ENCODE results near the gene KDM4C. TPM values are rescaled to one million over a fixed set of nuclear protein-coding genes. Genes with fewer than 3 reads are reported as not detected.

Gene KDM4C
- total RNA-seq, 1 donor from 2014 or later: 18.2 TPM

GRCh38 chr9:6915635-6916034 lies 157.9 kb downstream of the KDM4C start:
- Histone ChIP-seq H3K9ac (ENCODE audit: low read length) (no peak overlapping the region), H4K20me1 (ENCODE audit: insufficient read depth, low read length) (peaks cover 5% of the 10 kb centered on the region), H2AFZ (ENCODE audit: low read depth, low read length) (no peak overlapping the region), H3K36me3 (ENCODE audit: insufficient read depth, low read length) (no peaks in the 10 kb centered on the region), H3K4me2 (ENCODE audit: low read length) (no peak overlapping the region), H3K9me3 (ENCODE audit: insufficient read depth, low read depth, low read length) (no peaks in the 10 kb centered on the region), H3K27ac (ENCODE audit: low read depth, low read length) (no peak overlapping the region), H3K4me3 (ENCODE audit: insufficient read depth, low read depth, low read length) (no peak overlapping the region), H3K27me3 (ENCODE audit: insufficient read depth, low read length) (no peaks in the 10 kb centered on the region), H3K4me1 (ENCODE audit: insufficient read depth, low read length) (no peaks in the 10 kb centered on the region), H3K79me2 (ENCODE audit: insufficient read depth, low read length) (no peaks in the 10 kb centered on the region)
- DNase-seq (ENCODE audit: low read depth) (no peak), FAIRE-seq (no peak)
- peaks cover 3% of the 10 kb centered on the region for H3K4me1 Mint-ChIP-seq (ENCODE audit: low read depth, unreplicated experiment)
- H3K4me3 Mint-ChIP-seq (ENCODE audit: unreplicated experiment): no peak overlapping the region
- H3K36me3 Mint-ChIP-seq (ENCODE audit: low read depth, unreplicated experiment): peaks cover 2% of the 10 kb centered on the region
- TF ChIP-seq, protein P1, sequence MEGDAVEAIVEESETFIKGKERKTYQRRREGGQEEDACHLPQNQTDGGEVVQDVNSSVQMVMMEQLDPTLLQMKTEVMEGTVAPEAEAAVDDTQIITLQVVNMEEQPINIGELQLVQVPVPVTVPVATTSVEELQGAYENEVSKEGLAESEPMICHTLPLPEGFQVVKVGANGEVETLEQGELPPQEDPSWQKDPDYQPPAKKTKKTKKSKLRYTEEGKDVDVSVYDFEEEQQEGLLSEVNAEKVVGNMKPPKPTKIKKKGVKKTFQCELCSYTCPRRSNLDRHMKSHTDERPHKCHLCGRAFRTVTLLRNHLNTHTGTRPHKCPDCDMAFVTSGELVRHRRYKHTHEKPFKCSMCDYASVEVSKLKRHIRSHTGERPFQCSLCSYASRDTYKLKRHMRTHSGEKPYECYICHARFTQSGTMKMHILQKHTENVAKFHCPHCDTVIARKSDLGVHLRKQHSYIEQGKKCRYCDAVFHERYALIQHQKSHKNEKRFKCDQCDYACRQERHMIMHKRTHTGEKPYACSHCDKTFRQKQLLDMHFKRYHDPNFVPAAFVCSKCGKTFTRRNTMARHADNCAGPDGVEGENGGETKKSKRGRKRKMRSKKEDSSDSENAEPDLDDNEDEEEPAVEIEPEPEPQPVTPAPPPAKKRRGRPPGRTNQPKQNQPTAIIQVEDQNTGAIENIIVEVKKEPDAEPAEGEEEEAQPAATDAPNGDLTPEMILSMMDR (IDR thresholded peaks at IDR 0.05; ENCODE audit: insufficient read depth, low read depth, low read length): no peak
- no peak for TF ChIP-seq EZH2 (IDR thresholded peaks at IDR 0.05; ENCODE audit: insufficient read depth, low read length)
- H3K27me3 Mint-ChIP-seq (ENCODE audit: low read depth, unreplicated experiment): no peaks in the 10 kb centered on the region
- peaks cover 2% of the 10 kb centered on the region for H3K9me3 Mint-ChIP-seq (ENCODE audit: unreplicated experiment)
- H3K27ac Mint-ChIP-seq (ENCODE audit: unreplicated experiment): no peak overlapping the region

DNA sequence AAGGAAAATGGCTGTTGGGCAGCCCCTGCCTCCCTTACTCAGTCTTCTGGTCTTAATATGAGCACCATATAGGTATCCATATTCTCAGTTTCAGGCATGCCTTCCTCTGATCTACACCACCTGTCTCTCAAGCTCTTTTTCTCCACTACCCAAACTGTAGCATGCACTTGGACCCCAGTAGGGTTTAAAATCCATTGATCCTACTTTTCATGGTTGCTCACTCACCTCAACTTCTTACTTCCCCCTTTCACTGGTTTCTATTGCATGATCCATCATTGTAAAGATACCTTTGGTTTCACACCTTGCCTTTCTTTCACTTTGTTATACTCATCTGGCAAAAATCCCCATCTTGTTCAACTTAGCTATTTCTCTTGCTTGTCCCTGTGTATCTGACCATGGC lies 159.4 kb downstream of the KDM4C start:
- Histone ChIP-seq H3K4me2 (ENCODE audit: low read length) (no peak overlapping the region), H2AFZ (ENCODE audit: low read depth, low read length) (no peak overlapping the region), H3K27me3 (ENCODE audit: insufficient read depth, low read length) (no peaks in the 10 kb centered on the region), H3K9me3 (ENCODE audit: insufficient read depth, low read depth, low read length) (no peaks in the 10 kb centered on the region), H3K27ac (ENCODE audit: low read depth, low read length) (no peak overlapping the region), H3K9ac (ENCODE audit: low read length) (no peak overlapping the region), H3K79me2 (ENCODE audit: insufficient read depth, low read length) (no peaks in the 10 kb centered on the region), H3K4me1 (ENCODE audit: insufficient read depth, low read length) (no peaks in the 10 kb centered on the region), H4K20me1 (ENCODE audit: insufficient read depth, low read length) (peaks cover 5% of the 10 kb centered on the region), H3K4me3 (ENCODE audit: insufficient read depth, low read depth, low read length) (no peak overlapping the region), H3K36me3 (ENCODE audit: insufficient read depth, low read length) (no peaks in the 10 kb centered on the region)
- Mint-ChIP-seq H3K9me3 (ENCODE audit: unreplicated experiment) (peaks cover 2% of the 10 kb centered on the region), H3K4me1 (ENCODE audit: low read depth, unreplicated experiment) (peaks cover 3% of the 10 kb centered on the region), H3K4me3 (ENCODE audit: unreplicated experiment) (no peak overlapping the region), H3K27ac (ENCODE audit: unreplicated experiment) (no peak overlapping the region), H3K36me3 (ENCODE audit: low read depth, unreplicated experiment) (peaks cover 6% of the 10 kb centered on the region), H3K27me3 (ENCODE audit: low read depth, unreplicated experiment) (no peaks in the 10 kb centered on the region)
- FAIRE-seq (no peak), DNase-seq (ENCODE audit: low read depth) (no peak)
- TF ChIP-seq, protein P1 (IDR thresholded peaks at IDR 0.05; ENCODE audit: insufficient read depth, low read depth, low read length): no peak
- no peak for TF ChIP-seq EZH2 (IDR thresholded peaks at IDR 0.05; ENCODE audit: insufficient read depth, low read length)

DNA sequence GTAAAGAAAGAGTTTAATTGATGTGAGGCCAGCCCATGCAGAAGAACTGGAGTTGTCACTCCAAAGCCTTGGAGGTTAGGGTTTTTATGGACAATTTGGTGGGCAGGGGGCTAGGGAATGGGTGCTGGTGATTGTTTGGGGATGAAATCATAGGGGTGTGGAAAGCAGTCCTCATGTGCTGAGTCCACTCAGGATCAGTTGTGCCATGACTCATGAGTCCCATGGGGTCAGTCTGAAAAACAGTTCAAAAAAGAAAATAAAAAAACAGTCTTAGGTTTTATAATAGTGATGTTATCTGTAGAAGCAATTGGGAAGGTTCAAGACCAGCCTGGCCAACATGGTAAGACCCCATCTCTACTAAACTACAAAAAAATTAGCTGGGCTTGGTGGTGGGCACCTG lies 162.3 kb downstream of the KDM4C start:
- FAIRE-seq (no peak), DNase-seq (ENCODE audit: low read depth) (no peak)
- Histone ChIP-seq H3K4me3 (ENCODE audit: insufficient read depth, low read depth, low read length) (no peak overlapping the region), H3K9ac (ENCODE audit: low read length) (no peak overlapping the region), H4K20me1 (ENCODE audit: insufficient read depth, low read length) (peaks cover 5% of the 10 kb centered on the region), H3K9me3 (ENCODE audit: insufficient read depth, low read depth, low read length) (no peaks in the 10 kb centered on the region), H3K27ac (ENCODE audit: low read depth, low read length) (no peak overlapping the region), H3K79me2 (ENCODE audit: insufficient read depth, low read length) (no peaks in the 10 kb centered on the region), H2AFZ (ENCODE audit: low read depth, low read length) (no peak overlapping the region), H3K27me3 (ENCODE audit: insufficient read depth, low read length) (no peaks in the 10 kb centered on the region), H3K36me3 (ENCODE audit: insufficient read depth, low read length) (no peaks in the 10 kb centered on the region), H3K4me1 (ENCODE audit: insufficient read depth, low read length) (no peaks in the 10 kb centered on the region), H3K4me2 (ENCODE audit: low read length) (no peak overlapping the region)
- no peak overlapping the region for H3K4me3 Mint-ChIP-seq (ENCODE audit: unreplicated experiment)
- TF ChIP-seq EZH2 (IDR thresholded peaks at IDR 0.05; ENCODE audit: insufficient read depth, low read length): no peak
- TF ChIP-seq, protein P1 (IDR thresholded peaks at IDR 0.05; ENCODE audit: insufficient read depth, low read depth, low read length): no peak
- peaks cover 2% of the 10 kb centered on the region for H3K9me3 Mint-ChIP-seq (ENCODE audit: unreplicated experiment)
- H3K27me3 Mint-ChIP-seq (ENCODE audit: low read depth, unreplicated experiment): no peaks in the 10 kb centered on the region
- peaks cover 6% of the 10 kb centered on the region for H3K36me3 Mint-ChIP-seq (ENCODE audit: low read depth, unreplicated experiment)
- H3K4me1 Mint-ChIP-seq (ENCODE audit: low read depth, unreplicated experiment): peaks cover 3% of the 10 kb centered on the region
- H3K27ac Mint-ChIP-seq (ENCODE audit: unreplicated experiment): no peak overlapping the region
